Activated naive CD8-positive, alpha-beta T cell treated with anti-CD3 and anti-CD28 coated beads, Interleukin-2, amount 50 U/mL, for 16 hours (primary cell): ENCODE results near the gene SLC12A3.
"Not testable (repeated sequence)": the region's sequence is repeated elsewhere in the genome, so short reads cannot be mapped to it uniquely, and the experiment has no call there.

ENCODE experiments used
- DNase-seq: peaks from one replicate; pipeline ENCODE4 v3.0.0-alpha.2; 2020; ENCODE audit warnings: low read depth, low spot score

The SLC12A3 gene

GRCh38 chr16:56918467-56919012, 53.5 kb downstream of the SLC12A3 start:
- no peak for DNase-seq

GRCh38 chr16:56919099-56919800, 54.2 kb downstream of the SLC12A3 start:
- no peak for DNase-seq

DNA sequence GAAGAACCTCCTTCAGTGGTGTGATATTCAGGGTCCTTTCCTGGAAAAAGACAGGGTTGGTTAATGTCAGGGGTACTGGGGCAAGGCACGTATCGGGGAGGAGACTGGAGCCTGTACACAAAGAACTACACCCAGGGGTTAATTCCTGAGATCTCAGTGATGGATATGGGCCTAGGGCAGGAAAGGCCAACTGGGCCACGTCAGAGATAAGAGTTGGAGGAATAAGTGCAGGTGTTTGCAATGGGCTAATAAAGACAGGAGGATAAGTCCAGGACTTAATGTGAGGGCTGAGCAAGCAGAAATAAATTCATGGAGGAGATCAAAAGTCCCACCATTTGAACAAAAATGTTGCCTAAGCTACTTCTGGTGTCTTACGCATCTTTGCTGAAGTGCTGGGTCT, 56.6 kb downstream of the SLC12A3 start:
- no peak for DNase-seq

- DNase-seq, result no peak
Observed at GRCh38 chr16:56923481-56924091, 58.6 kb downstream of the SLC12A3 start.

DNA sequence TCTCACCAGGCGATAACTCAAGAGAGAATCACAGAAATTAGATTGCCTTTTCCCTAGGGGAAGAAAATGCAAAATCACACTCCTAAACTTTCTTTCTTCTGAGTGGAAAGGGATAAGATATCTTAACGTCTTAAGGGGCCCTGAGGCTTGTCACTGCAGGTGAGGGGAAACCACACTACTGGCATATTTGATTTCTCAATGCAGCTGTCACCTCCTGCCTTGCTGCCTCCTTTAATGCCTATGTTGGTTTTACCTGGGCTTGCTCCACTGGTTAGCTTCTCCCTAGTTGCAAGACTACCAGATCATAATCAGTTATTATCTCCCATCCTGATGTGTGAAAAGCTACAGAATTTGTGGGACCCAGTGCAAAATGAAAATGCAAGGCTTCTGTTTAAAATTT, 62.5 kb downstream of the SLC12A3 start:
- DNase-seq, result no peak

DNA sequence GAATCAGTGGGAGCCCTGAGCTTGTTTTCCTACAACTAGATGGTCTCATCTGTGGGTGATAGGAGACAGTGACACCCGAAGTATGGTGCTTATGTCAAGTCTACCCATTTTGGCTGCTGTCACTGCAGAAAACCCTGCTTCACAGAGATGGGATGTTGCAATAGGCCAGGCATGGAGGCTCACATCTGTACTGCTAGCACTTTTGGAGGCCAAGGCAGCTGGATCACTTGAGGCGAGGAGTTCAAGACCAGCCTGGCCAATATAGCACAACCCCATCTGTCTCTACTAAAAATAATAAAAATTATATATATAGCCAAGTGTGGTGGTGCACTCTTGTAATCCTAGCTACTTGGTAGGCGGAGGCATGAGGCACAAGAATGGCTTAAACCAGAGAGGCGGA, 64.6 kb downstream of the SLC12A3 start:
- no peak for DNase-seq

GRCh38 chr16:56930486-56931270, 65.7 kb downstream of the SLC12A3 start:
- no peak for DNase-seq

- DNase-seq, result no peak
Observed at GRCh38 chr16:56931271-56931891, 66.4 kb downstream of the SLC12A3 start.

DNA sequence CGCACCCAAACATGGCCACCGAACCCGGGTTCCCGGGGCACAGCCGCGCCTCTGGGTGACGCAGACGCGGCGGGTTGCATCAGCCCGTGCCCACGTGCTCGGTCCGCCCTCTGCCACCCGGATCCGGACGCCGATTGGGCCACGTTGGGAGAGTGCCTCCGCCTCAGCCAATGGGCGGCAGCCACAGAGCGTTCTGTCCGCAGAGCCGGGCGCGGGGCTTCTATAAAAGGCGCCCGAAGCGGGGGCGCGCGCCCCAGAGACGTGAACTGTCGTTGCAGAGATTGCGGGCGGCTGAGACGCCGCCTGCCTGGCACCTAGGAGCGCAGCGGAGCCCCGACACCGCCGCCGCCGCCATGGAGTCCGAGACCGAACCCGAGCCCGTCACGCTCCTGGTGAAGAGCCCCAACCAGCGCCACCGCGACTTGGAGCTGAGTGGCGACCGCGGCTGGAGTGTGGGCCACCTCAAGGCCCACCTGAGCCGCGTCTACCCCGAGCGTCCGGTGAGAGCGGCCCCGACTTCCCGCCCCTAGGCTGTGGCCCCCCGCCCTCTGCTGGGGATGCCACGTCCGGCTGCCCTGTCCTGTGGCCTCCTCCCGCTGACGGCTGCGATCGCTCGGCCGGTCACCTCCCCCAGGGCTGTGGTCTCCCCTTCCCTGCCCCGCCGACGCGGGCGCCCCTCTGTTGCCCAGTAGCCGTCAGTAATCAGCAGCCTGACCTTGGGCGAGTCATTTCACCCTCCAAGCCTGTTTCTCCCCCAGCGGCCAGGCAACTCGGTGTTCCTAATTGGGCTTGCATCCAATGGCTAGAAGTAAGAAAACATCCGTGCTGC, 67.1 kb downstream of the SLC12A3 start, which contains the start of gene HERPUD1:
TSS of gene HERPUD1 (plus strand) at position 251 of the 829 bp plus-strand sequence. CDS start at position 354, 103 bp downstream.
- DNase-seq, result peak; percentile 98

GRCh38 chr16:56932721-56933619, 68.0 kb downstream of the SLC12A3 start:
- DNase-seq, result no peak

DNA sequence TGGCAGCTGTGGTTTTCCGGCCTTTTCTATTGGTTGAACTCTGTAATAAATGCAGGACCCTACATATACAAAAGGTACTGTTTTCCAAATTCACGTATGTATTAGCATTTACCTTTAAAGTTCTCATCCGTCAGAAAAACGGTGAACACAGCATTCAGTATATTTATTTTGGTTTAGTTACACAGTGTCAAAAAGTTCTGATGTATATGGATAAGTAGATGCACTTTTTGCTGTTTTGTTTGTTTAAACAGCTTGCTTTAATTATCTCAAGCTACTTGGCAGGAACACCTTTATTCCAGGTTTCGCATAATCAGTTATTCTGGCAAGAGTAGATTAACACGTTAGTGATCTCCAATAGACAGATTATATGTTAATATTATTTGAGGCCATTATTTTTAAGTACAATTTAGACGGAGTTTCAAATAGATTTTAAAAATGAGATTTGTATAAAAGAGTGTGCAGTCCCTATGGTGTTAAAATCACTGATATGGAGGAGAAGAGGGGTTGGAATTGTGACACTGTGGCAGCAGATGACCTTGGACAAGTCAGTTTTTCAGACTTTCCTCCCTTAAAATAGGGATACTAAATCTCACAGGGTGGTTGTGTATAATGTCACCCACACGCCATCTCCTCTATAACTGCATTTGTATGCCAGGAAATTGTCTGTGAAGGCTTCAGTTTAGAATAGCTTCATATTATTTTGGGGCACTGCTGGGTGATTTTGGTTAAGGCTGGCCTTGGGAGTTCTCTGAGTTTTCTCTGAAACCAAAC, 69.0 kb downstream of the SLC12A3 start:
- DNase-seq, result no peak

GRCh38 chr16:56934599-56935145, 69.7 kb downstream of the SLC12A3 start:
- DNase-seq, result not testable (repeated sequence)

GRCh38 chr16:56935201-56935600, 70.2 kb downstream of the SLC12A3 start:
- DNase-seq, result no peak

- DNase-seq, result no peak
Observed at GRCh38 chr16:56936491-56936890, 71.5 kb downstream of the SLC12A3 start.

- no peak for DNase-seq
Observed at GRCh38 chr16:56936950-56937349, 71.9 kb downstream of the SLC12A3 start.

- no peak for DNase-seq
Observed at GRCh38 chr16:56938664-56939513, 73.9 kb downstream of the SLC12A3 start.

DNA sequence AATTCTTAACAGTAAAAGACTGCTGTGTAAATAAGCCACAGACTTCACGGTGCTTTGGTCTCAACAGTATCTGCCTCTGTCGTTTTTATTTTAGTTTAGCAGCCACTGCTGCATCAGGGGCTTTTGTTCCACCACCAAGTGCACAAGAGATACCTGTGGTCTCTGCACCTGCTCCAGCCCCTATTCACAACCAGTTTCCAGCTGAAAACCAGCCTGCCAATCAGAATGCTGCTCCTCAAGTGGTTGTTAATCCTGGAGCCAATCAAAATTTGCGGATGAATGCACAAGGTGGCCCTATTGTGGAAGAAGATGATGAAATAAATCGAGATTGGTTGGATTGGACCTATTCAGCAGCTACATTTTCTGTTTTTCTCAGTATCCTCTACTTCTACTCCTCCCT, 74.8 kb downstream of the SLC12A3 start:
- no peak for DNase-seq

- no peak for DNase-seq
Observed at GRCh38 chr16:56941092-56941491, 76.1 kb downstream of the SLC12A3 start.
